ENCODE measurements around the gene ADCY2. TPM values are rescaled to one million over a fixed set of nuclear protein-coding genes. Genes with fewer than 3 reads are reported as not detected.

The ADCY2 gene
- total and polyA plus RNA-seq, 9 of the 15 experiments (the other 6 are each of a cell fraction or from before 2014, with no cell fraction given): 0.01 to 0.15 (median 0.03) TPM; not detected in 5

DNA sequence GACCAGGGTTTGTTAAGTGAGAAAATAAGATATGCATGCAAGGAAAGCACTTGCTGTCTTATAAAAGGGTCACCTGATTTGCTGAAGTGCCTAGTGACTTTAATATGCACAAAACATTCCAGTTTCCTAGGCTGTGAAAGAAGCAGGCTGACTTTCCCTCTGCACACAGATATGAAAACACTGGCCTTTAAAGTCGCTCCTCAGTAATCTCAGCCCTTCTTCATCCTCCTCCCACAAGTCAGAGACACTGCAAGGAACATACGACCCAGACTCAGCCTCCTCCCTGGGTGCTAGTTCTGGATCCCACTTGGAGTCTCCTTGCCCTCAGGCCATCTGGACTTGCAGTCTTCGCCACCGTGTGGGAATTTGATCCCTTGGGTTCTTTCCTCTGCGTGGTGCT is 288.9 kb downstream of the ADCY2 start:
- Histone ChIP-seq H2AFZ (ENCODE audit: low read depth, low read length) (no peak overlapping the region), H3K9me3 (replicated peaks; ENCODE audit: control insufficient read depth, insufficient read depth, low read depth, low read length) (no peaks in the 10 kb centered on the region), H3K4me2 (ENCODE audit: insufficient read depth, low read length) (no peak overlapping the region), H3K27me3 (ENCODE audit: control insufficient read depth in 2 of 2, insufficient read depth in 2 of 2, low read length in 2 of 2) (no peaks in the 10 kb centered on the region; a peak in 1 of 5 replicates), H3K9ac (ENCODE audit: insufficient read depth in 1 of 2, low read depth in 2 of 2, low read length in 2 of 2) (no peak overlapping the region), H4K20me1 (replicated peaks; ENCODE audit: control insufficient read depth, insufficient read depth, low read length) (no peaks in the 10 kb centered on the region), H3K4me1 (replicated peaks in 1 of 2; ENCODE audit: control insufficient read depth in 2 of 2, insufficient read depth in 2 of 2, low read length in 2 of 2) (no peaks in the 10 kb centered on the region), H3K36me3 (ENCODE audit: control insufficient read depth, insufficient read depth, low read length) (no peaks in the 10 kb centered on the region), H3K4me3 (no peak overlapping the region), H3K79me2 (ENCODE audit: control insufficient read depth, insufficient read depth, low read length) (no peaks in the 10 kb centered on the region), H3K27ac (ENCODE audit: extremely low read depth, low read depth, low read length) (no peak overlapping the region), H3K9me1 (ENCODE audit: control insufficient read depth, insufficient read depth, low read length) (no peaks in the 10 kb centered on the region)
- TF ChIP-seq SOX6 (IDR thresholded peaks at IDR 0.05) (no peak), ZNF609 (CRISPR knock-in tag; IDR thresholded peaks at IDR 0.05; ENCODE audit: borderline replicate concordance) (no peak), CHAMP1 (IDR thresholded peaks at IDR 0.05) (no peak), POLR2B (IDR thresholded peaks at IDR 0.05; ENCODE audit: low read depth, partially characterized antibody) (no peak), ZNF764 (CRISPR knock-in tag; IDR thresholded peaks at IDR 0.05; ENCODE audit: low read depth) (no peak), THRA (IDR thresholded peaks at IDR 0.05) (no peak)
- TF ChIP-seq, protein P1, sequence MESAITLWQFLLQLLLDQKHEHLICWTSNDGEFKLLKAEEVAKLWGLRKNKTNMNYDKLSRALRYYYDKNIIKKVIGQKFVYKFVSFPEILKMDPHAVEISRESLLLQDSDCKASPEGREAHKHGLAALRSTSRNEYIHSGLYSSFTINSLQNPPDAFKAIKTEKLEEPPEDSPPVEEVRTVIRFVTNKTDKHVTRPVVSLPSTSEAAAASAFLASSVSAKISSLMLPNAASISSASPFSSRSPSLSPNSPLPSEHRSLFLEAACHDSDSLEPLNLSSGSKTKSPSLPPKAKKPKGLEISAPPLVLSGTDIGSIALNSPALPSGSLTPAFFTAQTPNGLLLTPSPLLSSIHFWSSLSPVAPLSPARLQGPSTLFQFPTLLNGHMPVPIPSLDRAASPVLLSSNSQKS (CRISPR knock-in tag; IDR thresholded peaks at IDR 0.05): no peak
- no TSS peak for BruUV-seq (replicated peaks)
- ATAC-seq: no peak
- FAIRE-seq: no peak
- WGBS (ENCODE audit: insufficient coverage, low coverage, missing lambda C conversion rate): 0% methylated on average over 5 of the region's 5 CpGs
- no peak for DNase-seq (ENCODE audit: extremely low read depth in 1 of 4, low spot score in 3 of 4)
- POLR2A ChIA-PET: no interaction called here
- intact Hi-C loops (cut with micrococcal nuclease): no loop called here
- CTCF ChIA-PET (ENCODE audit: low intra/inter-chr PET ratio): no interaction called here
- in situ Hi-C loops (cut with MboI): no loop called here

Measured in K562 (cell line).